ENCODE data around the gene MXD3. TPM values are rescaled to one million over a fixed set of nuclear protein-coding genes. Genes with fewer than 3 reads are reported as not detected.

Gene MXD3, protein sequence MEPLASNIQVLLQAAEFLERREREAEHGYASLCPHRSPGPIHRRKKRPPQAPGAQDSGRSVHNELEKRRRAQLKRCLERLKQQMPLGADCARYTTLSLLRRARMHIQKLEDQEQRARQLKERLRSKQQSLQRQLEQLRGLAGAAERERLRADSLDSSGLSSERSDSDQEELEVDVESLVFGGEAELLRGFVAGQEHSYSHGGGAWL
- 1.8 and 10.6 TPM in 2 replicates for total RNA-seq

DNA sequence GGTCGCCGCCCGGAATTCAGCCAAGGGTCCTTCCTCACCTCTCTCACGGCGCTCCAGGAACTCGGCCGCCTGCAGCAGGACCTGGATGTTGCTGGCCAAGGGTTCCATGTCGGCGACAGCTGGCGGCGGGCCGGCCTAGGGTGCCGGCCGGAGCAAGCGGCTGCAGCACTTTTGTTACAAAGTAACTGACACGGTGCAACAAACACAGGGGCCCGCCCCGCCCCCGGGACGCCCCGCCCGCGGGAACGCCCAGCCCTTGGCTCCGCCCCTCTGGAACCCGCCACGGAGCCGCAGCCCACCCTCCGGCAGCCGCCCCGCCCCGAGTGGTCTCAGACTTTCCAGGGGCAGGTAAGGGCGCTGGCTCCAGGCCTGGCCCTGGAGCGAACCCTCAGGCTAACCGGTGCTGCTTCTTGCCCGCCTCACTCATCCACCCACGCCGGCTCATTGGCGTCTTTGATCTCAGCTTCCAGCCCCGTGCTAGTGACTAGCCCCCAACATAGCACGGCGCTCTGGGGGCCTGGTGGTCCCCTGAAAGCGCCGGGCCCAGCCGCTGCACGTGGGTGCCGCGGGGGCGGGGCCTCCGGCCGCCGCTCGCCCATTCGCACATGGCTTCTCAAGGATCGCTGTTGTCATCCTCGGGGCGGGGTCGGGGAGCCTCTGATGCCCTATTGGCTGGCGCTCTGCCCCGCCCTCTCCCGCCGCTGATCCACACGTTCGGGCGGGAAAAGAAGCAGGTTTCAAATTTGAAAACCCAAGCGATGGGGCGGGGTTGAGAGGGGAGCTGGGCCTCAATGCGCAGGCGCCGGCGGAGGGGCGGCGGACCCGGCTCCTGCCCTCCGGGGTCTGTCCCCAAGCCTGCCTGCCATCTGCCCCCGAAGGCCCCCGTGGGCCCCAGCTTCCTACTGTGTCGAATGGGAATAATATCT, at the start of gene MXD3:
MXD3 (minus strand) TSS at position 176 of the 926 bp plus-strand sequence; CDS start at position 108, 68 bp downstream.

GRCh38 chr5:177357459-177358351, 46.0 kb upstream of the MXD3 start, which contains the start of gene RGS14:
TSS of gene RGS14 (plus strand) at chr5:177357924. CDS start at chr5:177358025, 101 bp downstream.

DNA sequence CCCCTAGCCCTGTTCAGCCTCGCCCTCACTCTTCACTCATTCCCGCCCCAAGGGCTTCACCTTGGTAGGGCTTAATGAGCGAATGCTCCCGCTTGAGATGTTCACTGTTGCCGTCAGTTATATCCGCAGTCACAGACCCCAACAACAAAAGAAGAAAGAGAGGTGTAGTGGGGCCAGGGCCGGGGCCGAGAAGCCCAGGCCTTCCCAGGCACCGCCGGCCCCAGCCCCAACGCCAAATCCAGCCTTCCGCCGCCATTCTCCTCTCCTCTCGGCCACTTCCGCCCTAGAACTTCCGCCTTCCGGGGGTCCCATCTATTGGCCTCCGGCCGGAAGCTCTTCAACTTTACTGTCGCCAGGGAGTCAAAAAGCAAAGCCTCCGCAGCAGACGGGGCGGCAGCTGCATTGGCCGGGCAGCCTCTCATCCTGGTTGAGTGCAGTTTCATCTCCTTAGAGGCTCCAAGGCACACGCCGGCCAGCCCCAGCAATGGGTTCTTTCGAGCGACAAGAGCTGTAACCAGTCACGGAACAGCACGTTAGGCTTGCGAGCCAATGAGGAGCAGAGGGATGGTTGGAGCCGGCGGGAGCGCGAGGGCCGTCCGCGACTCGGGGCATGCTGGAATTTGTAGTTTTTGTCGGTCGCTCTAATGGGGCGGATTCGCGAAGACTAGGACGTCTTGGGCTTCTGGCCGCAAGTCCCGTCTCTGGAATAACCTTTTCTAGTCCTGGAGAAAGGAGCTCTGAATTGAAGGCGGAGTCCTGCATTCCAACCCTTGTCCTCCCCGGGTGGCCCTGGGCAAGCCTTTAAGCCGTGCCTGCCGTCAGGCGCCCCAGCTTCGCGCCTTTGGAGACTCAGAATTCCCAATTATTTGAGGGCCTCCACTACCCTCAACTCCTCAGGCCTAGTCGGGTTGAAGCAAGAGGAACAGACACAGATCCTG, 40.0 kb upstream of the MXD3 start, which contains the start of gene LMAN2:
LMAN2 (minus strand) TSS at position 277 of the 938 bp plus-strand sequence; CDS start at position 256, 21 bp downstream.

GRCh38 chr5:177303121-177303924, 8.4 kb downstream of the MXD3 start, which contains the start of the genes PRELID1 and RAB24:
TSS of gene PRELID1 (plus strand) at chr5:177303799. CDS start at chr5:177303986, 187 bp downstream.
TSS of gene RAB24 (minus strand) at chr5:177303719. CDS start at chr5:177303288, 431 bp downstream.

Other genes starting within 250 kb of the MXD3 start
- gene FGFR4, start 225.0 kb downstream of the MXD3 start, total RNA-seq = 0.43 and 1.5 TPM in 2 replicates
- gene NSD1, start 178.1 kb downstream of the MXD3 start, total RNA-seq = 37.6 and 59.6 TPM in 2 replicates
- 10.7 and 35.5 TPM in 2 replicates for gene RAB24, start 8.2 kb downstream of the MXD3 start, total RNA-seq
- gene PRELID1, start 8.1 kb downstream of the MXD3 start, total RNA-seq = 99.4 and 145 TPM in 2 replicates
- 242 and 674 TPM in 2 replicates for gene LMAN2, start 39.8 kb upstream of the MXD3 start, total RNA-seq
- 4.7 and 6.6 TPM in 2 replicates for gene RGS14, start 46.0 kb upstream of the MXD3 start, total RNA-seq
- gene SLC34A1, start 72.5 kb upstream of the MXD3 start, total RNA-seq = not detected in 2 replicates
- not detected in 2 replicates for gene PFN3, start 88.8 kb upstream of the MXD3 start, total RNA-seq
- gene F12, start 97.7 kb upstream of the MXD3 start, total RNA-seq = 0.22 and 0.57 TPM in 2 replicates
- 35.9 and 47.4 TPM in 2 replicates for gene GRK6, start 114.8 kb upstream of the MXD3 start, total RNA-seq
- gene PRR7, start 134.9 kb upstream of the MXD3 start, total RNA-seq = 3.7 and 8.6 TPM in 2 replicates
- 125 and 151 TPM in 2 replicates for gene DBN1, start 161.7 kb upstream of the MXD3 start, total RNA-seq
- 153 and 326 TPM in 2 replicates for gene PDLIM7, start 185.7 kb upstream of the MXD3 start, total RNA-seq
- gene DOK3, start 197.9 kb upstream of the MXD3 start, total RNA-seq = 2.2 and 4.2 TPM in 2 replicates
- gene DDX41, start 205.1 kb upstream of the MXD3 start, total RNA-seq = 80.2 and 88.6 TPM in 2 replicates
- 27.6 and 27.9 TPM in 2 replicates for gene FAM193B, start 242.7 kb upstream of the MXD3 start, total RNA-seq